HG03460 (cell line): ENCODE data around the gene CTR9.
"Not testable (repeated sequence)": the region's sequence is repeated elsewhere in the genome, so short reads cannot be mapped to it uniquely, and the experiment has no call there.

Experiments
- ATAC-seq: cut with Tn5 transposase; IDR thresholded peaks from one replicate; pipeline ENCODE4 v1.9.1; 2021; ENCODE audit not compliant: unreplicated experiment

CTR9 gene

GRCh38 chr11:10813945-10814344 lies 62.9 kb downstream of the CTR9 start:
- no peak for ATAC-seq

DNA sequence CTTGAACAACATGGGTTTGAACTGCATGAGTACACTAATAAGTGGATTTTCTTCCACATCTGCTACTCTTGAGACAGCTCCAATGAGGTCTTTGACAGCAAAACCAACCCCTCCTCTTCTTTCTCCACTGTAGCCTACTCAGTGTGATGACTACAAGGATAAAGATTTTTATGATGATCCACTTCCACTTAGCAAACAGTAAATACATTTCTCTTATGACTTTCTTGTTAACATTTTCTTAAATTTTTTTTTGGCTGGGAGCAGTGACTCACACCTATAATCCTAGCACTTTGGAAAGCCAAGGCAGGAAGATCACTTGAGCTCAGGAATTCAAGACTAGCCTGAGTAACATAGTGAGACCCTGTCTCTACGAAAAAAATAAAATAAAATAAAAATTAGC lies 67.5 kb downstream of the CTR9 start:
- ATAC-seq, result no peak

DNA sequence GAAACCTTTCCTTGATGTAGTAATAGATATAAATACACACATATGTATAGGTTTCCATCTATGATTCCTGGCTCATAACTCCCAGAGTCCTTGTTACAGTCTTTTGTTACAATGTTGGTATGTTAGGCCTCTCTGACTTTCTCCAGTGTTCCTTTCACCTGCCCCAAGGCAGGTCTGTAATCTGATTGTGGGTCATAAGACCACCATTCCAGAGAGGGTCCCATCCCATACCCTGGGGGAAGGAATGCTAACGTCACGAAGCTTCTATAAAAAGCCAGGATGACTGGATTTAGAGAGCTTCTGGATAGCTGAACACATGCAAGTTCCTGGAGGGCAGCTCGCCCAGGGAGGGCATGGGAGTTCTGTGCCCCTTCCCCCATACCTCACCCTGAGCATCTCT lies 71.4 kb downstream of the CTR9 start:
- ATAC-seq, result not testable (repeated sequence)

- no peak for ATAC-seq
These were observed 72.1 kb downstream of the CTR9 start for GRCh38 chr11:10823152-10823579.

DNA sequence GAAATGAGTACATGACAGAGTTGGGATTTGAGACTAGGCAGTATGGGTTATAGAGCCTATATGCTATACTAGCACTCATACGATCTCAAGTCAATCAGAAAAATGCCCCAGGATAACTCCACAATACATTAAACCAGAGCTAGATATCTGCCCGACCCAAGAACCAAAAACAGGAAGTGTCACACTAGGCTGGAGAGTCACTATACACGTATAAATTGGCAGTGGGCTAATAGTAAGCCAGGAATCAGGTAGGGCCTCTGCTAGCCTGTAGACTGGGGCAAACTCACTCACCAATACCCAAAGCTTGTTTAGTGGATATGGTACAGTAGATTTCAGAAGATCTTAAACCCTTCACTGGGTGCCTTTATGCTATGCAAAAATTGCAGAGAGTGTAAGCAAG lies 73.8 kb downstream of the CTR9 start:
- peak; percentile 76 for ATAC-seq

DNA sequence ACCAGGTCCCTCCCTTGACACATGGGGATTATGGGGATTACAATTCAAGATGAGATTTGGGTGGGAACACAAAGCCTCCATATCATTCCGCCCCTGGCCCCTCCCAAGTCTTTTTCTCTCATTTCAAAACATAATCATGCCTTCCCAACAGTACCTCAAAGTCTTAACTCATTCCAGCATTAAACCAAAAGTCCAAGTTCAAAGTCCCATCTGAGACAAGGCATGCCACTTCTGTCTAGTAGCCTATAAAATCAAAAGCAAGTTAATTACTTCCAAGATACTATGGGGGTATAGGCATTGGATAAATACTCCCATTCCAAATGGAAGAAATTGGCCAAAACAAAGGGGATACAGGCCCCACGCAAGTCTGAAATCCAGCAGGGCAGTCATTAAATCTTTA lies 77.4 kb downstream of the CTR9 start:
- no peak for ATAC-seq

DNA sequence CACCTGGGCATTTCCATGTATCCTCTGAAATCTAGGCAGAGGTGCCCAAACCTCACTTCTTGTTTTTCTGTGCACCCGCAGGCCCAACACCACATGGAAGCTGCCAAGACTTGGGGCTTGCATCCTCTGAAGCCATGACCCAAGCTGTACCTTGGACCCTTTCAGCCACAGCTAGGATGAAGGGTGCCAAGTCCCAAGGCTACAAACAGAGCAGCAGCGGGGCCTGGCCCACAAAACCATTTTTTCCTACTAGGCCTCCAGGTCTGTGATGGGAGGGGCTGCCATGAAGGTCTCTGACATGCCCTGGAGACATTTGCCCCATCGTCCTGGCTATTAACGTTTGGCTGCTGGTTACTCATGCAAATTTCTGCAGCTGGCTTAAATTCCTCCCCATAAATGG lies 78.1 kb downstream of the CTR9 start:
- ATAC-seq, result no peak
